Neutrophil (primary cell): ENCODE measurements around the gene HDAC11.

Experiments used
- H3K27ac ChIP-seq: fragments of 200-600 bp; sonication (generic); 2 replicates; pipeline ENCODE4 v1.5.1; 2016; ENCODE audit warnings: mild to moderate bottlenecking, moderate library complexity
- H3K27me3 ChIP-seq: fragments of 200-600 bp; sonication (generic); 2 replicates; pipeline ENCODE4 v1.6.0; 2016; ENCODE audit warnings: mild to moderate bottlenecking
- H3K36me3 ChIP-seq: fragments of 200-600 bp; sonication (generic); 2 replicates; pipeline ENCODE4 v1.5.1; 2017
- H3K4me1 ChIP-seq, 2 experiments: fragments of 200-600 bp in 1 of 2; sonication (generic) in 1 of 2; 1 replicate in 1 of 2; 2 replicates in 1 of 2; pipeline versions ENCODE4 v1.5.1 to v1.6.1; 2013 to 2016; ENCODE audit warnings: low read depth in 1 of 2, low read length in 1 of 2, mild to moderate bottlenecking in 1 of 2, moderate library complexity in 1 of 2; ENCODE audit not compliant: control insufficient read depth in 1 of 2, insufficient read depth in 1 of 2
- H3K4me3 ChIP-seq, 2 experiments: fragments of 200-600 bp in 1 of 2; sonication (generic) in 1 of 2; 1 replicate in 1 of 2; 2 replicates in 1 of 2; pipeline ENCODE4 v1.5.1; 2013 to 2016; ENCODE audit warnings: low read depth in 1 of 2, low read length in 1 of 2, mild to moderate bottlenecking in 1 of 2, moderate library complexity in 1 of 2
- H3K9me3 ChIP-seq: fragments of 200-600 bp; sonication (generic); 2 replicates; pipeline ENCODE4 v1.5.1; 2016
- TF ChIP-seq, protein P1 (sequence below): fragments of 200-600 bp; sonication (generic); IDR thresholded peaks from 2 replicates; pipeline ENCODE4 v1.5.1; 2016; ENCODE audit warnings: antibody characterized with exemption

HDAC11 gene

DNA sequence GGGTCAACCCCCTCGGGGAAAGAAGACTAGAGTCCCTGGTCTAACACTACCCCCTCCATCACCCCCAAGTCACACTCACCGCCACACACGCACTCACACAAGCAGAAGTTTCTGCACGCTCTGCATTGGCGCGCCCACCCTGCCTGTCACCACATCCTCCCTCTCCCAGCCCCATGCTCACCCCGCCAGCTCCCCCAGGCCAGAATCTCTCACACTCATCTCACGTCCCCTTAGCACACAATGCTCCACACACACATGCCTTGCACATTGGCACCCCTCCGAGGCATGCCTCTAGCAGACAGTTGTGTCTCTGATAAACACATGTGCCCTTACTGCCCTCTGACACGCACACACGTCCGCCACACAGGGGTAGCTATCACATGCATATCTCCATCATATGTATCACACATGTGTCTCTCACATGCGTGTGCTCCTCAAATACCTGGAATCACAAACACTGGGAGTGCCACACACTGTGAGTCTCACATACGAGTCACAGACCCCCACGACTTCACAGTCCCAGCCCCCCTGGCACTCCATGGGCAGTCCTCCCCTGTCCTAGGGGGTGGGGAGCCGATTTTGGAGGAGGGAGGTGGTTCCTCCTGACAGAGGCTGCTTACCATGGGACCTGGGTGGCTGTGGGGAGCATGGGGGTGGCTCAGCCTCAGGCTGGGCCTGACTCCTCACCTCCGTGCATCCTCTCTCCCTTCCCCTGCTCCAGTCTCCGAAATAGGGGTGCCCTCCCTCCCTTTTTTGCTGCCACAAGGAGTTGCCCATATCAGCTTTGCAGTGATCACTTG lies 69.7 kb downstream of the HDAC11 start:
- Histone ChIP-seq H3K36me3 (no peaks in the 10 kb centered on the region), H3K4me1 (no peaks in the 10 kb centered on the region), H3K4me3 (no peak overlapping the region), H3K9me3 (no peaks in the 10 kb centered on the region), H3K27ac (no peak overlapping the region), H3K27me3 (peaks cover 77% of the 10 kb centered on the region)
- TF ChIP-seq, protein P1, sequence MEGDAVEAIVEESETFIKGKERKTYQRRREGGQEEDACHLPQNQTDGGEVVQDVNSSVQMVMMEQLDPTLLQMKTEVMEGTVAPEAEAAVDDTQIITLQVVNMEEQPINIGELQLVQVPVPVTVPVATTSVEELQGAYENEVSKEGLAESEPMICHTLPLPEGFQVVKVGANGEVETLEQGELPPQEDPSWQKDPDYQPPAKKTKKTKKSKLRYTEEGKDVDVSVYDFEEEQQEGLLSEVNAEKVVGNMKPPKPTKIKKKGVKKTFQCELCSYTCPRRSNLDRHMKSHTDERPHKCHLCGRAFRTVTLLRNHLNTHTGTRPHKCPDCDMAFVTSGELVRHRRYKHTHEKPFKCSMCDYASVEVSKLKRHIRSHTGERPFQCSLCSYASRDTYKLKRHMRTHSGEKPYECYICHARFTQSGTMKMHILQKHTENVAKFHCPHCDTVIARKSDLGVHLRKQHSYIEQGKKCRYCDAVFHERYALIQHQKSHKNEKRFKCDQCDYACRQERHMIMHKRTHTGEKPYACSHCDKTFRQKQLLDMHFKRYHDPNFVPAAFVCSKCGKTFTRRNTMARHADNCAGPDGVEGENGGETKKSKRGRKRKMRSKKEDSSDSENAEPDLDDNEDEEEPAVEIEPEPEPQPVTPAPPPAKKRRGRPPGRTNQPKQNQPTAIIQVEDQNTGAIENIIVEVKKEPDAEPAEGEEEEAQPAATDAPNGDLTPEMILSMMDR, result no peak

DNA sequence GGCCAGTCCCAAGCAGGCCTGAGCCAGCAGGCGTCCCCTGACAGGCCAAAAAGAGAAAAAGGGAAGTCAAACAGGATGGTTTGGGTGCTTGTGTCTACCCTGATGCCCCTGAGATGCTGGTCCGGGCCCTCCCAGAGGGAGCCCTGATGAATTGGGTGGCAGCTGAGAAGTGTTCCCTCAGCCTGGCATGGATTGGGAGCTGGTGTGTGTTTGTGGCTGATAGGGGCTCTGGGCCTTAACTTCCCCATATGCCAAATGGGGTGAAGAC lies 70.3 kb downstream of the HDAC11 start:
- Histone ChIP-seq H3K4me1 (no peaks in the 10 kb centered on the region), H3K36me3 (no peaks in the 10 kb centered on the region), H3K9me3 (no peaks in the 10 kb centered on the region), H3K4me3 (no peak overlapping the region), H3K27ac (no peak overlapping the region), H3K27me3 (peaks cover 71% of the 10 kb centered on the region)
- TF ChIP-seq, protein P1, result no peak

DNA sequence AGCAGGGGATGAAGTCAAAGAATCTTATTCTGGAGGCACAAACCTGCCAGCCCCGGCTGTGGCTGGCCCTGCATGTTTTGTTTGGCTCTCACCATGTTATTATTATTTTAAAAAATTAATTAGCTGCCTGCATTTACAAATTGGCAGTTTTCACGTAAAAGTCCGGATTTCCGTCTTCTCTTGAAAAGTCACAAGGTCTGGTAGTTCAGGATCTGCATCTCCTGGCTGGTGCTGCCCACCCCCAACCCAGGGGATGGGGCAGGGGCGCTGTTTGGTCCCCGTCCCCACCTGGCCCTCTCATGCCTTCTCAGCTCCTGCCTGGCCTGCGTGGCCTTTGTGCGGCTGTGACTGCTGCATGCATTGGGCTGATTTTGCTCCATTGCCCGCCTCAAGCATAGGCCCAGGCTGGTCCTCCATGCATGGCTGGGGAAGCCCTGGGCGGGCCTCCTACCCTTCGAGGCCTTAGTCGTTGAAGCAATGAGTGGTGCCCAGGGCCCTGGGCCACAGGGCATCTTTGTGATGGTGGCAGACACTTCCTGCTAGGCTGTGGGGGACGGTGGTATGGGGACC lies 70.8 kb downstream of the HDAC11 start:
- Histone ChIP-seq H3K27ac (no peak overlapping the region), H3K9me3 (no peaks in the 10 kb centered on the region), H3K27me3 (peaks cover 67% of the 10 kb centered on the region), H3K4me1 (no peaks in the 10 kb centered on the region), H3K4me3 (no peak overlapping the region), H3K36me3 (no peaks in the 10 kb centered on the region)
- TF ChIP-seq, protein P1, result no peak

DNA sequence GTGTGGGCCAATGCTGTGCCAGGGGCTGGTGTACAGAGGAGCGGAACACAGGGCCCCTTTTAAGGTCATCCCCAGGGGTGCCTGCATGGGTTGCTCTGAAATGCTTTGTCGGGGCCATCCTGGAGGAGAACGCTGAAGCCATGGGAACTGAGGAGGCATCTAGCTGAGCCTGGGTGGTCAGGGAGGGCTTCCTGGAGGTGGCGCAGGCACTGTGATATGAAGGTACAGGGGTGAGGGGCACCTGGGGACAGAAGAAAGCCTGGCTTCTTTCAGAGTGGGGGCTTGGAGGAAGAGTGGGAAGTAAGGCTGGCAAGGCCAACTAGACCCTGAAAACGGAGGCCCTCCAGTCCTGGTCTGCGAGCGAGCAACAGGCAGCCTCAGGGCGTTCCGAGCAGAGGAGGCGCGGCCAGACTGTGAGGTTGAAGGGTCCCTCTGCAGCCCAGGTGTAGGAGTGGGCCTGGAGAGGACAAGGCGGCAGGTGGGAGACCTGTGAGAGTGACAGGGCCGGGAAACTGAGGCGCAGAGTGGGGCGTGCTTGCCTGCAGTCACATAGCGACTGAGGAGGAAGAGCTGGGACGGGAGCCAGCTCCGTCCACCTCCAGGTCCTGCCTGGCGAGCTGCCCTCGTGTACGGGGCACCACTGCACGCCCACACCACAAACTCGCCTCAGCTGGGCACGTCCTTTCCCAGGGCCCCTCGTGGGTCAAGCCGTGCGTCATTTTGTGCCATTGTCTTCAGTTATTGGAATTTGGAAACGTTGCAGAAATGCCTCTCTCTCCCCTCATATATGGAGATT lies 72.9 kb downstream of the HDAC11 start:
- Histone ChIP-seq H3K27ac (no peak overlapping the region), H3K9me3 (no peaks in the 10 kb centered on the region), H3K27me3 (peaks cover 45% of the 10 kb centered on the region), H3K4me3 (no peak overlapping the region), H3K36me3 (no peaks in the 10 kb centered on the region), H3K4me1 (no peaks in the 10 kb centered on the region)
- TF ChIP-seq, protein P1, result no peak

DNA sequence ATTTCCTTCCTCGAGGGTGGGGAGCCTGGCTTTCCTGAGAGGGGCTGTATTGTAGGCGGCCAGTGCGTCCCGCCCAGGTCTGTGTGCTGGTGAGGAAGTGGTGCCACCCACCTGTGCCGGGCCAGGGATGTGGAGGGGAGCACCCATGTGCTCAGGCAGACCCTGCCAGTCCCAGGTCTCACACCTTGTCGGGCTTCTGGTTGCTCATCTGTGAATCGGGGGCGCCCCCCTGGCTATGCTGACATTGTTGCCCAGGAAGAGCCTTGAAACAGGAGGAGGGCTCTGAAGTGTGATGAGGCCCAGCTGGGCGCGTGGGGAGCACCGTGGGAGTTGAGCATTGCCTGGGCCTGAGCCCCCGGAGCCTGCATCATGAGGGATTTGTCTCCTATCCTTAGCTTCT lies 73.6 kb downstream of the HDAC11 start:
- Histone ChIP-seq H3K9me3 (no peaks in the 10 kb centered on the region), H3K27ac (no peak overlapping the region), H3K27me3 (peaks cover 39% of the 10 kb centered on the region), H3K4me1 (no peaks in the 10 kb centered on the region), H3K36me3 (no peaks in the 10 kb centered on the region), H3K4me3 (no peak overlapping the region)
- TF ChIP-seq, protein P1, result no peak
